Inflammatory macrophage treated with lipopolysaccharide for 4 hours (primary cell): ENCODE data around the gene ADGRF3.
A peak's percentile ranks its signal among the peaks of the same experiment; 100 is the strongest.
"Not testable (repeated sequence)": the region's sequence is repeated elsewhere in the genome, so short reads cannot be mapped to it uniquely, and the experiment has no call there.

ENCODE experiments used
- DNase-seq: peaks from one replicate; pipeline ENCODE4 v3.0.0-alpha.2; 2020

The ADGRF3 gene, protein sequence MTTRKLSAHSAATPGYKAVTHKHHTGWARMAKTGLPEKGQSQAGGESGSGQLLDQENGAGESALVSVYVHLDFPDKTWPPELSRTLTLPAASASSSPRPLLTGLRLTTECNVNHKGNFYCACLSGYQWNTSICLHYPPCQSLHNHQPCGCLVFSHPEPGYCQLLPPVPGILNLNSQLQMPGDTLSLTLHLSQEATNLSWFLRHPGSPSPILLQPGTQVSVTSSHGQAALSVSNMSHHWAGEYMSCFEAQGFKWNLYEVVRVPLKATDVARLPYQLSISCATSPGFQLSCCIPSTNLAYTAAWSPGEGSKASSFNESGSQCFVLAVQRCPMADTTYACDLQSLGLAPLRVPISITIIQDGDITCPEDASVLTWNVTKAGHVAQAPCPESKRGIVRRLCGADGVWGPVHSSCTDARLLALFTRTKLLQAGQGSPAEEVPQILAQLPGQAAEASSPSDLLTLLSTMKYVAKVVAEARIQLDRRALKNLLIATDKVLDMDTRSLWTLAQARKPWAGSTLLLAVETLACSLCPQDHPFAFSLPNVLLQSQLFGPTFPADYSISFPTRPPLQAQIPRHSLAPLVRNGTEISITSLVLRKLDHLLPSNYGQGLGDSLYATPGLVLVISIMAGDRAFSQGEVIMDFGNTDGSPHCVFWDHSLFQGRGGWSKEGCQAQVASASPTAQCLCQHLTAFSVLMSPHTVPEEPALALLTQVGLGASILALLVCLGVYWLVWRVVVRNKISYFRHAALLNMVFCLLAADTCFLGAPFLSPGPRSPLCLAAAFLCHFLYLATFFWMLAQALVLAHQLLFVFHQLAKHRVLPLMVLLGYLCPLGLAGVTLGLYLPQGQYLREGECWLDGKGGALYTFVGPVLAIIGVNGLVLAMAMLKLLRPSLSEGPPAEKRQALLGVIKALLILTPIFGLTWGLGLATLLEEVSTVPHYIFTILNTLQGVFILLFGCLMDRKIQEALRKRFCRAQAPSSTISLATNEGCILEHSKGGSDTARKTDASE

DNA sequence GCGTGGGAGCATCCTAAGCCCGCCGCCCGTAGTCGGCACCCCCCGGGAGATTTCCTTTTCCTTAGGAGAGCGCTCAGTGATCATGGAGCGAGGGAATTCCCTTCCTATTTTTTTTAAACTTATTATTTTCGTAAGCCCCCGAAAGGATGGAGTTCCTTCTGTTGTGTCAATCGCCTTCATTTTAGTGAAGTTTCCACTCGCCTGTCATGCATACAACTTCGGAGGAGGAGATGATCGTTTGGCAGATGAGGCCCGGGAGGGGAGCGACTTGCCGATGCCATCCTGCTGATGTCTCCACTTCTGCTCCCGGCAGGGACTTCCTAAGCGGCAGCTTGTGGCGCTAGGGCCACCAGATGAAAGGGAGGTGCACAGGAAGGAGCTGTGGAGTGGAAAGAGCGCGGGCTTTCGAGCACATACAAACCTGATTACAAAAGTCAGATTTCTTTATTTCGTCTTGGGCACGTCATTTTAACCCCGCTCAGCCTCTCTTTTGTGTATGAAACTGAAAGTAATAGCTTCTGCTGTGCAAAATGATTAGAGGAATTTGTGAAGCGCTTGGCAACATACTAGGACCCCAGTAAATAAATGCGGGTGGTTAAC is at the start of gene ADGRF3:
ADGRF3 (minus strand) TSS at position 336 of the 600 bp plus-strand sequence. CDS start 555 bp downstream, outside the sequence.
- DNase-seq, result peak; percentile 82

DNA sequence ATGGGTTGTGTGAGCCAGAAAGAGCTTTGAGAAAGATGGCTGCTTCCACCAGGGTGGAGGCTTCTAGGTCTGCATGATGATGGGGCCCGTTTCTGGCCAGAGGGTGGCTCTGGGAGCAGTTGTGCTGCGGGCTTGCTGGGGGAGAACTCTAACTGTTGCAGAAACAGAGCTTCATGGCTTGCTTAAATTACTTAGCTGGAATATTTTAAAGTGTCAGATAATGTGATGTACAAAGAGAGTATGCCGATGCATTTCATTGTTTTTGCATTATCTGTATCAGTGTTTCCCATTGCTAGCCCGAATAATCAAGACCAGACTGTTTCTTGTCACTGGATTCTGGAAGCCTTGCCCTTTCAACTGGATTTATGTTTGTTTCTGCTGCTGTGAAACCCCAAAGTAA is 48.8 kb upstream of the ADGRF3 start:
- DNase-seq, result no peak

DNA sequence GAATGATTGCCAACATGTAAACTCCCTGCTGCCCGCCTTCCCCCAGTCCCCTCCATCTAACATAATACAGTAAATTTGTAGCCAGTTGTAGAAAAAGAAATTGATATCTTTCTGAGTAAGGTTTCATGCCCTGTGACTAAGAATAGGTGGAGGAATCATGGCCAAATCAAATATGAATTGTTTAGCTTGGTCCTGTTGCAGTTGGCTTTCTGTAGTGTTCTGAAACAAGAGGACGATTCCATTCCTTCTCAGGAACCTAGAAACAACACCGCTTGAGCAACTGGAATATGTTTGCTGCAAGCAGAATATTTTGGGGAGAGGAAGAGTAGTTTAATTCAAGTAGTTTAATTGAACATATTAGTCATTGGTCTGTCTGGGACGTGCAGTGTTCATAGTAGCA is 48.1 kb upstream of the ADGRF3 start:
- DNase-seq, result no peak

DNA sequence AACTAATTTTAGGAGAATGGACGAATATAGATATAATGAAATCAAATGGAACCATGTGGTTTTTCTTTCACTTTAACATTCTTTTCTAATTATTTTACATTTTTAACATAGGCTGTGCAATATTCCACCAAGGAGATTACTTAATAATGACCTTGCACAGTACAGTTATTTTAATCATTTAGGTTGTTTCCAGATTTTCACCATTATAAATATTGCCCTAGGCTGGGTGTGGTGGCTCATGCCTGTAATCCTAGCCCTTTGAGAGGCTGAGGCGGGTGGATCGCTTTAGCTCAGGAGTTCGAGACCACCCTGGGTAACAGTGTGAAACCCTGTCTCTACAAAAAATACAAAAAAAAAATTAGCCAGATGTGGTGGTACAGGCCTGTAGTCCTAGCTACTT is 40.6 kb upstream of the ADGRF3 start:
- DNase-seq, result peak; percentile 32

DNA sequence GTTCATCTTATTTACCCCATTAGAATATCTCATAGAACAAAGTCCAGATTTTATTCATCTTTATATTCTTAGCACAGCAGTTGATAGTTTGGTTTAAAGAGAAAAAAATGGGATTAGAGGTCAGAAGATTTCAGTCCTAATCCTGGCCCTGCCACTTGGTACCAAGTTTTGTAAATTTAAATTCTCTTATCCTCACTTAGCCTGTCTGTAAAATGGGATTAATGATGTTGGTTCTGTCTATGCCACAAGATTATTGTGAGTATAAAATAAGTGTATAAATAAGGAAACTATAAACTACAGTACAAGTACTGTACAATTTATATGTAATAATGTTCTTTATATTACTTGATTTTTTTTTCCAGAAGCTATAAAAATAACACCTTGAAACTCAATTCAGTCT is 38.0 kb upstream of the ADGRF3 start:
- no peak for DNase-seq

DNA sequence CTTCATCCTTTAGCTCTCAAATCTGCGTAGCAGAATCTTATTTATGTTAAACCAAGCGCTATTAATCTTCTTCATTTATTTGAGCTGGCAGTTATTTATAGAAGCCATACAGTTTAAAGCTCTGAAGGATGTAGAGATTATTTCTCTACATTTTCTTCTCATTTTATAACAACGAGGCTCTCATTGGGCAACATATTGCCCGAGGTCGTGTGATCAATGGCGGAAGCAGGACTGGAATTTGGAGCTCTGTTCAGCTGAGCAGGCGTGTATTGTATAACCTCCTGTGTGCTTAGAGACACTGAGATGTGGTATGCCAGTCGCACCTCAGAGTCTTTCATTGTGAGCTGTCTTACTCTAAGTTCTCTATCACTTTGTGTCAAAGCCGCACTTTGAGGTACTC is 37.6 kb upstream of the ADGRF3 start:
- DNase-seq, result no peak

DNA sequence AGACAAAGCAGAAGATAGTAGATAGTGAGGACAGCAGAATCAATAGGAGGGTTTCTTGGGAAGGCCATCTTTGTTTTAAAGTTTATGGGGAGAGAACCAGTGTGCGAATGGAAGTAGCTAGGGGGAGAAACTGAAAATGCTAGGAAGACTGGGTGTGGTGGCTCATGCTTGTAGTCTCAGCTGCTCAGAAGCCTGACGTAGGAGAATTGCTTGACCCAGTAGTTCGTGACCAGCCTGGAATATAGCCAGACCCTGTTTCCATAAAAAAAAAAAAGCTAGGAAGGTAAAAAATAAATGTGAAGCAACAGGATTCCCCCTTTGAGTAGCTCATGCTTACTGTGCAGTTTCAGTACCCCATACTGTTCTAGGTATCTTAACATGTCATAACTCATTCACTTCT is 36.0 kb upstream of the ADGRF3 start:
- DNase-seq, result peak; percentile 57

DNA sequence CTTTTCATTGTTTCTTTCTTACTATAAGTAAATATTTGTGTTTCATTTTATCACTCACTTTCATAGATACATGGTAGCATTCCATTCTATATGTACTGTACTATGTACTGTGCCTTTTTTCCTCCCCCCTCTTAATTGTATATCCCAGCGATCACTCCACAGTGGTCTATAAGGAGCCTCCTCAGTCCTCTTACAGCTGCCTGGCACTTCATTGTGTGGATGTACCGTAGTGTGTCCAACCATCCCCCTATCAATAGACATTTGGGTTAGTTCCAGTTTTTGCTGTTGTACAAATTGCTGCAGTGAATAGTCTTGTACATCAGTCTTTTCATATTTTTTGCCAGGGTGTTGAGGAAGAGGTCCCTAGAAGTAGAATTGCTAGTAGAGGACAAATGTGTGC is 33.7 kb upstream of the ADGRF3 start:
- DNase-seq, result no peak

DNA sequence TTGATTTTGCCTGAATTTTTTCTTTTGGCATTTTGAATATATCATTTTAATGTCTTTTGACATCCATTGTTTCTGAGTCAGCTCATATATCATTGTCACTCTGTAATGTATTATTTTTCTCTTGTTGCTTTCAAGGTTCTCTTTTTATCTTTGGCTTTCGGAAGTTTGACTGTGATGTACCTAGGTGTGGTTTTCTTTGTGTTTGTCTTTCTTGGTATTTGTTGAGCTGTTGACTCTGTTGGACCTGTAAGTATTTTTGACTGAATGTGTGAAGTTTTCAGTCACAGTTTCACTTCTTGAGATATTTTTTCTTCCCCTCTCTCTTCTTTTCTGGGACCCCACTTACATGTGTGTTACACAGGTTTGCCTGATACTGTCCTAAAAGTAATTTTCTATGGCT is 30.2 kb upstream of the ADGRF3 start:
- no peak for DNase-seq

DNA sequence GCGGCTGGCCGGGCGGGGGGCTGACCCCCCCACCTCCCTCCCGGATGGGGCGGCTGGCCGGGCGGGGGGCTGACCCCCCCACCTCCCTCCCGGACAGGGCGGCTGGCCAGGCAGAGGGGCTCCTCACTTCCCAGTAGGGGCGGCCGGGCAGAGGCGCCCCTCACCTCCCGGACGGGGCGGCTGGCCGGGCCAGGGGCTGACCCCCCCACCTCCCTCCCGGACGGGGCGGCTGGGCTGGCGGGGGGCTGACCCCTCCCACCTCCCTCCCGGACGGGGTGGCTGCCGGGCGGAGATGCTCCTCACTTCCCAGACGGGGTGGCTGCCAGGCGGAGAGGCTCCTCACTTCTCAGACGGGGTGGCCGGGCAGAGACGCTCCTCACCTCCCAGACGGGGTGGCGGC is 24.3 kb upstream of the ADGRF3 start:
- not testable (repeated sequence) for DNase-seq

DNA sequence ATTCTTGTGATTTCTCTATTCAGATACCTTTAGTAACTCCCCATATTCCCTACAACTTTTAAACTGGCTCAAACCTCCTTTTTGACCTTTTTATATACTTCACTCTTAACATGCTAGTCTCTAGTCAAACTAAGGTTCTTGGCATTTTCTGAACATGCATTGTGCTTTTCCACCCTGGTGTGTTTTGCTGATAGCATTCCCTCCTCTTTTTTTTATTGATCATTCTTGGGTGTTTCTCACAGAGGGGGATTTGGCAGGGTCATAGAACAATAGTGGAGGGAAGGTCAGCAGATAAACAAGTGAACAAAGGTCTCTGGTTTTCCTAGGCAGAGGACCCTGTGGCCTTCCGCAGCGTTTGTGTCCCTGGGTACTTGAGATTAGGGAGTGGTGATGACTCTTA is 23.1 kb upstream of the ADGRF3 start:
- DNase-seq, result not testable (repeated sequence)

DNA sequence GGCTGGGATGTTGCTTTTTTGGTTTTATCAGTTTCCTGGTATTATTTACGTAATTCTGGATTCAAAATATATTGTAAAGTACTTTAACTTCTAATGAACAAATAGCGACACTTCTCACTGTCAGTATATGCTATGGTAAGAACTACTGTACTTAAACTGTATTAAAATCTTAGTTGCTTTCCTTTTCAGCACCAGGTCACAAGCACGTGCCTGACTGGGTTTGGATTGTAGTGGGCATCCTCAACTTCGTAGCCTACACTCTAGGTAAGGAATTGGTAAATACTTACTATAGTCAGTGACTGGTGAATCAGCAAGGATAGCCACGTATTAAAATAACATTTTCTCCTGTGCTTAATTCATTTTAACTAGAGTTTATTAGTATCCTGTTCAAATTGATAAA is 20.4 kb upstream of the ADGRF3 start:
- no peak for DNase-seq

DNA sequence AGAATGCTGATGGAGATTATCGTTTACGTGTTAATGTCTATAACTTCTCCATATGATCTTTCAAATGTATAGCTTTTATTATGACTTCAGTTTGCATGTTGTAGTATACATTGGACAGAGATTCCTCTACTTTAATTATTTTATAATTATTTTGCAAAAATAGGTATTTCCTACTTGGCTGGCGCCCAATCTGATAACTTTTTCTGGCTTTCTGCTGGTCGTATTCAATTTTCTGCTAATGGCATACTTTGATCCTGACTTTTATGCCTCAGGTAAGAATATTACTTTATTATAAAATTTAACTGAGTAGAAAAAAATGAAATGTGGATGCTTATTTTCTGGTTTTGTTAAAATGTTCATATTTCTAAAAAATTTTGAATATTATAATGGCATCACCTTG is 18.1 kb upstream of the ADGRF3 start:
- DNase-seq, result no peak

DNA sequence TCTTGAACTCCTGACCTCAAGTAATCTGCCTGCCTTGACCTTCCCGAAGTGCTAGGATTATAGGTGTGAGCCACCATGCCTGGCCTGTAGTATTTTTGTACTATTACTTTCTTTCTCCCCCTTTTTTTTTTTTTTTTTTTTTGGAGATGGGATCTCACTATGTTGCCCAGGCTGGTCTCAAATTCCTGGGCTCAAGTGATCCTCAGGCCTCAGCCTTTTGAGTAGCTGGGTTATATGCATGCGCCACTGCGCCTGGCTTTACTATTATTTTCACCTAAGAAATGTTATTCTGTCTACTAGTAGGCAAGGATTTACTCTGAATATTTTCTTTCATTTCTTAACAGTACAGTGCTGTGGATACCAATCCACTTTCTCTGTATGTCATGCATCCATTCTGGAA is 17.4 kb upstream of the ADGRF3 start:
- DNase-seq, result no peak

DNA sequence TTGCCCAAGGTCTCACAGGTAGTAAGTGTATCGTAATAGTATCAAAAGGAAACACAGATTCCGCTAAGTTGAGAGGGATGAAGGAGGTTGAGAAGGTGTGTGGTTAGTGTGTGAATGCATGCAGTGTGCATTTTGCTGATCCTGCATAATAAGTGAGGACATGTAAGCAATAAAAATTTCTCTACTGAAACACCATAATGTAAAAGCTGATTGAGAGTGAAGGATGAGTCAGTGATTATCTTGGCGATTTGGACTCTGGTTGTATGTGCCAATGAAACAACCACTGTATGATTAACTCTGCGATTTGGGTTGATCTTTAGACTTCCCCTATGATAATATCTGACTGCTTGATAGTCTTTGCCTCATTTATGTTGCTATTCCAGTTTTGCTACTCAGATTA is 16.7 kb upstream of the ADGRF3 start:
- DNase-seq, result no peak

DNA sequence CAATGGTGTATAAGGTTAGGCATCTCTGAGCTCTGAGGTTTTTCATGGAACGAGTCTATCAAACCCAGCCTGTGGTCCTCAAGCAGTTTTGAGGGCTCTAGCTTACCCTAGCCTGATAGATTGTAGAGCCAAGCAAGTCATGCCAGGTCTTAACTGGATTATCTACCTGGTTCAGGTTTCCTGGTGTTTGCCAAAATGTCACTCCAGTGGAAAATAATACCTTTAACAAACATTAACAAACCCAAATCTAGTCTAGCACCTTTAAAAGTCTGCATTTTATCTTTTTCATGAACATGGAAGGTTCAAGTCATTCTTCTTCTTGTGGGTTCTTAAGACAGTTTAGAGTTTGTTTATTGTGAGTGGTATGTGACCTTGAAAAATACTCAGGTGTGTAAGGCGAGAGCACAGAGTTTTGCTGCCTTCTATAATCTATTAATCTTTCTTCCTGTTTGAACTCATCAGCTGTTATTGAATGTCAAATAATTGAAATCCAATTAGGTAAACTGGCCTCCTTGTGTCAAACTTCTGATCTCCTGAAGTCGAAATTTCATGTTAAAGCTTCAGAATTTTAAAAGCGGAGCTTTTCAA is 13.4 kb upstream of the ADGRF3 start:
- no peak for DNase-seq

DNA sequence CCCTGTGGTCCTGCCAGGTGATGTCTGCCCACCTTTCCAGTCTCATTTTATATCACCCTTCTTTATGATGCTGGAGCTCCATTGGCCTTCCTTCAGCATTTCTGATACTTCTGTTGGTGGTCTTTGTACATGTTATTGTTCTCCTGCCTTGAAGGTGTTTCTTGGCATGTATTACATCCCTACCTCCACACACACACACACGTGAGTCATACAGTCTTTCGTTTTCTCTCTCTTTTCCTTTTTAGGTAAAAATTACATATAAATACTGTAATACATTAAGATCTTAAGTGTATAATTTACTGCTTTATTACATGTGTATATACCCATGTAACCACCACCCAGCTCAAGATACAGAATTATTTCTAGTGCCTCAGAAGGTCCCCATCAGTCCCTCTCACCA is 10.2 kb upstream of the ADGRF3 start:
- no peak for DNase-seq

DNA sequence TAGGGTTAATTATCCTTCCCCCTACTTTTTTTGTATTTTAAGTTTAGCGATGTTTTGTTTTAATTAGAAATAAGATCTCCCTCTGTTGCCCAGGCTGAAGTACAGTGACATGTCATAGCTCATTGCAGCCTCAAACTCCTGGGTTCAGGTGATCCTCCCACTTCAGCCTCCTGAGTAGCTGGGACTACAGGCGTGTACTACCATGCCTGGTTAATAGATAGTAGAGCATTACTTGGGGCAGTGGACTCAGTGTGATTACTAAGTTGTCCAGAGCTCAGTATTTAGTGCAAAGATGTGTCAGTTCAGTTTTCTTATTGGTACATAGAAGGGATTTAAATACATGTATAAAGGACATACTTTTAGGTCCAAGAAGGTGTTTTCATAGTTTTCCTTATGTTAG is 9.5 kb upstream of the ADGRF3 start:
- no peak for DNase-seq

DNA sequence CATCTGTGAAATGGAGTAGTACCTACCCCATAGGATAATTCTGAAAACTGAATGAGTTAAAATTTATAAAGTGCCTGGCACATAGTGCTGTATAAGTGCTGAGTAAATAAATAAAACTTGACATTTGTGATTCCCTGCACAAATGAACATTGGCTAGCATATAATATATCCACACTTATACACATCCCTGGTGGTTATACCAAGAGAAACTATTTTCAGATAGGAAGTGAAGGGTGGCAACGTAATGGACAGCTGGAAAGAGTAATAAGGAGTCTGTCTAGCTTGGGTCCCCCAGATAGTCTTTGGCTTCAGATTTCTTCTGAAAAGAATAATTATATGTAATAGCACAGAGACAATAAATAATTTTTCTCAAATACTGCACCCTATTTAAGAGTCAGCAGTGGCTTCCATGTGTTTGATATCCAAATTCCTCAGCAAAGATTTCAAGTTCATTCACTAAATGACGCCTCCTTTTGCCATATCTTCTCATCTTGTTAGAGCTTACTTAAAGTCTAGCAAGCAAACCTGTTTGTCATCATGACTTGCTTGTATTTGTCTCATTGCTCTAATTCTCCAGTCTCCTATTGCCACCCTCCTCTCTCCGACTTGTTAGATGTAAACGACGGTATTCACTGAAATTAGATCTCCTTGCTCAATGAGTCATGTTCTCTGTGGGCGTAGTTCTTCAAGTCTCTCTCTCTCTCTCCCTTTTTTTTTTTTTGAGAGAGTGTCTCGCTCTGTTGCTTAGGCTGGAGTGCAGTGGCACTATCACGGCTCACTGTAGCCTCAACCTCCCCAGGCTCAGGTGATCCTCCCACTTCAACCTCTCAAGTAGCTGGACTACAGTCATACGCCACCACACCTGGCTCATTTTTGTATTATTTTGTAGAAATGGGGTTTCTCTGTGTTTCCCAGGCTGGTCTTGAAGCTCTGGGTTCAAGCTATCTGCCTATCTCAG is 8.7 kb upstream of the ADGRF3 start:
- DNase-seq, result peak; percentile 74

DNA sequence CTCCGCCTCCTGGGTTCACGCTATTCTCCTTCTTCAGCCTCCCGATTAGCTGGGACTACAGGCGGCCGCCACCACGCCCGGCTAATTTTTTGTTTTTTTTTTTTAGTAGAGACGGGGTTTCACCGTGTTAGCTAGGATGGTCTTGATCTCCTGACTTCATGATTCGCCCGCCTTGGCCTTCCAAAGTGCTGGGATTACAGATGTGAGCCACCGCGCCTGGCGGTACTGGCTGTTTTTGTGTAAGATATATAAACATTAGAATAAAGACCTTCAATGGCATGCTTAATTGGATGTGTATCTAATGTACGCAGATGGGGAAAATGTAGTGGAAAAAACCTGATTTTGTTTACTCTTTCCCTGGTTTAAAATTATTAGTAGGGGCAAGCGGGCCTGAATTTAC is 7.9 kb upstream of the ADGRF3 start:
- not testable (repeated sequence) for DNase-seq

DNA sequence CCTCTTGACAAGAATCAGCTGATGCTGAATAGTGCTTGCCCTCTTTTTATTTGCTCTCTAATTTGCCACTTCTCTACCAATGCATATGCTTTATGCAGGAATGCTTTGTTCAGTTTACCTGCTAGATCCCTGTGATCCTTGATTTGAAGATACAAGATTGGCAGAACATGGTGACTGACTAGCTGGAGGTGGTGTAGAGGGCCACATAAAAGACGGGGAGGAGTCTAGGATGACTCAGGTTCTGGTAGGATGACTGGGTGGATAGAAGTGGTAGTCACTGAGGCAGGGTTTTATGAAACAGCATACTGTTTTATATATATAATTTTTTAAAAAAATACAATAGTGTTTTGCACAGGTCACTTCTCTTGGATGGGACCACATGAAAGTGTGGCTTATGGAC is 6.3 kb upstream of the ADGRF3 start:
- peak; percentile 49 for DNase-seq
